Measurements from ENCODE around the gene CAB39L. TPM values are rescaled to one million over a fixed set of nuclear protein-coding genes. Genes with fewer than 3 reads are reported as not detected.

CAB39L gene
- total and polyA plus RNA-seq, 9 of the 15 experiments (the other 6 are each of a cell fraction or from before 2014, with no cell fraction given): 1.1 to 4.2 (median 2.6) TPM

- TF ChIP-seq, protein P1, sequence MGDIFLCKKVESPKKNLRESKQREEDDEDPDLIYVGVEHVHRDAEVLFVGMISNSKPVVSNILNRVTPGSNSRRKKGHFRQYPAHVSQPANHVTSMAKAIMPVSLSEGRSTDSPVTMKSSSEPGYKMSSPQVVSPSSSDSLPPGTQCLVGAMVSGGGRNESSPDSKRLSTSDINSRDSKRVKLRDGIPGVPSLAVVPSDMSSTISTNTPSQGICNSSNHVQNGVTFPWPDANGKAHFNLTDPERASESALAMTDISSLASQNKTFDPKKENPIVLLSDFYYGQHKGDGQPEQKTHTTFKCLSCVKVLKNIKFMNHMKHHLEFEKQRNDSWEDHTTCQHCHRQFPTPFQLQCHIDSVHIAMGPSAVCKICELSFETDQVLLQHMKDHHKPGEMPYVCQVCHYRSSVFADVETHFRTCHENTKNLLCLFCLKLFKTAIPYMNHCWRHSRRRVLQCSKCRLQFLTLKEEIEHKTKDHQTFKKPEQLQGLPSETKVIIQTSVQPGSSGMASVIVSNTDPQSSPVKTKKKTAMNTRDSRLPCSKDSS (IDR thresholded peaks at IDR 0.05; ENCODE audit: low read depth, partially characterized antibody): no peak
- TF ChIP-seq ESRRA (IDR thresholded peaks at IDR 0.05; ENCODE audit: borderline replicate concordance, low read depth) (0 out of 2 replicates have a peak, but pooled peaks have one; percentile 26), NUFIP1 (IDR thresholded peaks at IDR 0.05; ENCODE audit: partially characterized antibody) (no peak), SMAD4 (CRISPR knock-in tag; conservative IDR thresholded peaks at IDR 0.05) (no peak), NFATC3 (IDR thresholded peaks at IDR 0.05) (no peak), ATF7 (IDR thresholded peaks at IDR 0.05) (0 out of 2 replicates have a peak, but pooled peaks have one; percentile 25), MLLT1 (IDR thresholded peaks at IDR 0.05) (no peak), TRIM25 (IDR thresholded peaks at IDR 0.05; ENCODE audit: borderline replicate concordance) (no peak), SRF (CRISPR knock-in tag; IDR thresholded peaks at IDR 0.05) (no peak), RAD21 (CRISPR knock-in tag; conservative IDR thresholded peaks at IDR 0.05 in 1 of 2, IDR thresholded peaks at IDR 0.05 in 1 of 2) (peak; percentile 88 to 94), EP400 (IDR thresholded peaks at IDR 0.05) (no peak), ZNF41 (CRISPR knock-in tag; conservative IDR thresholded peaks at IDR 0.05) (no peak), ARNT (IDR thresholded peaks at IDR 0.05) (0 out of 4 replicates have a peak, but pooled peaks of 1 of the 2 experiments have one; percentile 56), RCOR1 (IDR thresholded peaks at IDR 0.05; ENCODE audit: borderline replicate concordance in 1 of 2, low read depth in 2 of 2, low read length in 2 of 2) (peak in 1 of 2 experiments; percentile 33; a peak in 1 of 4 replicates), NR1H2 (CRISPR knock-in tag; IDR thresholded peaks at IDR 0.05) (no peak), COPS2 (conservative IDR thresholded peaks at IDR 0.05) (no peak), CTBP1 (IDR thresholded peaks at IDR 0.05; ENCODE audit: borderline replicate concordance) (no peak), KLF16 (IDR thresholded peaks at IDR 0.05) (no peak)
- TF ChIP-seq, protein P2, sequence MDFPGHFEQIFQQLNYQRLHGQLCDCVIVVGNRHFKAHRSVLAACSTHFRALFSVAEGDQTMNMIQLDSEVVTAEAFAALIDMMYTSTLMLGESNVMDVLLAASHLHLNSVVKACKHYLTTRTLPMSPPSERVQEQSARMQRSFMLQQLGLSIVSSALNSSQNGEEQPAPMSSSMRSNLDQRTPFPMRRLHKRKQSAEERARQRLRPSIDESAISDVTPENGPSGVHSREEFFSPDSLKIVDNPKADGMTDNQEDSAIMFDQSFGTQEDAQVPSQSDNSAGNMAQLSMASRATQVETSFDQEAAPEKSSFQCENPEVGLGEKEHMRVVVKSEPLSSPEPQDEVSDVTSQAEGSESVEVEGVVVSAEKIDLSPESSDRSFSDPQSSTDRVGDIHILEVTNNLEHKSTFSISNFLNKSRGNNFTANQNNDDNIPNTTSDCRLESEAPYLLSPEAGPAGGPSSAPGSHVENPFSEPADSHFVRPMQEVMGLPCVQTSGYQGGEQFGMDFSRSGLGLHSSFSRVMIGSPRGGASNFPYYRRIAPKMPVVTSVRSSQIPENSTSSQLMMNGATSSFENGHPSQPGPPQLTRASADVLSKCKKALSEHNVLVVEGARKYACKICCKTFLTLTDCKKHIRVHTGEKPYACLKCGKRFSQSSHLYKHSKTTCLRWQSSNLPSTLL (IDR thresholded peaks at IDR 0.05): no peak
- TF ChIP-seq, protein P3, sequence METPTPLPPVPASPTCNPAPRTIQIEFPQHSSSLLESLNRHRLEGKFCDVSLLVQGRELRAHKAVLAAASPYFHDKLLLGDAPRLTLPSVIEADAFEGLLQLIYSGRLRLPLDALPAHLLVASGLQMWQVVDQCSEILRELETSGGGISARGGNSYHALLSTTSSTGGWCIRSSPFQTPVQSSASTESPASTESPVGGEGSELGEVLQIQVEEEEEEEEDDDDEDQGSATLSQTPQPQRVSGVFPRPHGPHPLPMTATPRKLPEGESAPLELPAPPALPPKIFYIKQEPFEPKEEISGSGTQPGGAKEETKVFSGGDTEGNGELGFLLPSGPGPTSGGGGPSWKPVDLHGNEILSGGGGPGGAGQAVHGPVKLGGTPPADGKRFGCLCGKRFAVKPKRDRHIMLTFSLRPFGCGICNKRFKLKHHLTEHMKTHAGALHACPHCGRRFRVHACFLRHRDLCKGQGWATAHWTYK (CRISPR knock-in tag; IDR thresholded peaks at IDR 0.05): no peak
Observed at GRCh38 chr13:49300739-49301589, 142.9 kb downstream of the CAB39L start (continued).

Data from K562 (cell line).